GM21786 (cell line): ENCODE data around the gene CNKSR2.
"Not testable (repeated sequence)": the region's sequence is repeated elsewhere in the genome, so short reads cannot be mapped to it uniquely, and the experiment has no call there.

Experiments
- ATAC-seq: cut with Tn5 transposase; IDR thresholded peaks from one replicate; pipeline ENCODE4 v1.9.1; 2021; ENCODE audit not compliant: unreplicated experiment

Gene CNKSR2

GRCh38 chrX:21438792-21439191 is 64.6 kb downstream of the CNKSR2 start:
- ATAC-seq = peak; percentile 98

- no peak for ATAC-seq
Observed at GRCh38 chrX:21440911-21441310, 66.7 kb downstream of the CNKSR2 start.

GRCh38 chrX:21457718-21458117 is 83.5 kb downstream of the CNKSR2 start:
- ATAC-seq = no peak

- no peak for ATAC-seq
Observed at GRCh38 chrX:21469071-21469470, 94.9 kb downstream of the CNKSR2 start.

GRCh38 chrX:21476909-21477308 is 102.7 kb downstream of the CNKSR2 start:
- ATAC-seq = no peak

- ATAC-seq = peak; percentile 79
Observed at GRCh38 chrX:21479695-21480270, 105.6 kb downstream of the CNKSR2 start.

GRCh38 chrX:21481761-21482160 is 107.5 kb downstream of the CNKSR2 start:
- no peak for ATAC-seq

- ATAC-seq = not testable (repeated sequence)
Observed at GRCh38 chrX:21484051-21484450, 109.8 kb downstream of the CNKSR2 start.

GRCh38 chrX:21487832-21488231 is 113.6 kb downstream of the CNKSR2 start:
- ATAC-seq = no peak

- no peak for ATAC-seq
Observed at GRCh38 chrX:21490341-21490740, 116.1 kb downstream of the CNKSR2 start.

GRCh38 chrX:21493226-21493830 is 119.1 kb downstream of the CNKSR2 start:
- no peak for ATAC-seq

GRCh38 chrX:21503593-21503992 is 129.4 kb downstream of the CNKSR2 start:
- ATAC-seq = peak; percentile 90

GRCh38 chrX:21509912-21510311 is 135.7 kb downstream of the CNKSR2 start:
- no peak for ATAC-seq

- no peak for ATAC-seq
Observed at GRCh38 chrX:21524008-21524407, 149.8 kb downstream of the CNKSR2 start.

GRCh38 chrX:21528076-21528475 is 153.9 kb downstream of the CNKSR2 start:
- no peak for ATAC-seq

- ATAC-seq = no peak
Observed at GRCh38 chrX:21529771-21530170, 155.6 kb downstream of the CNKSR2 start.

GRCh38 chrX:21544642-21545041 is 170.4 kb downstream of the CNKSR2 start:
- ATAC-seq = not testable (repeated sequence)

GRCh38 chrX:21559417-21559816 is 185.2 kb downstream of the CNKSR2 start:
- ATAC-seq = no peak

GRCh38 chrX:21565025-21565424 is 190.8 kb downstream of the CNKSR2 start:
- no peak for ATAC-seq

- no peak for ATAC-seq
Observed at GRCh38 chrX:21574793-21575192, 200.6 kb downstream of the CNKSR2 start.

GRCh38 chrX:21581479-21581878 is 207.3 kb downstream of the CNKSR2 start:
- ATAC-seq = no peak

GRCh38 chrX:21586001-21586400 is 211.8 kb downstream of the CNKSR2 start:
- no peak for ATAC-seq
